Ecto neural progenitor cell (in vitro differentiated cells): ENCODE measurements around the gene UGT2B7.

Source experiments
- DNase-seq: peaks from one replicate; pipeline ENCODE4 v3.0.0-alpha.2; 2018; ENCODE audit warnings: low spot score

Gene UGT2B7

GRCh38 chr4:69156913-69157312, 60.6 kb downstream of the UGT2B7 start:
- DNase-seq: no peak
